Measurements from ENCODE around the gene RHBDL1.
A peak's percentile ranks its signal among the peaks of the same experiment; 100 is the strongest.

RHBDL1 gene

GRCh38 chr16:678858-679813 is 3.7 kb downstream of the RHBDL1 start:
- Mint-ChIP-seq H3K4me1 (ENCODE audit: low read depth) (peaks cover 56% of the 10 kb centered on the region), H3K4me3 (peak overlapping the region; percentile 81), H3K9me3 (no peaks in the 10 kb centered on the region), H3K27ac (peak overlapping the region; percentile 88), H3K36me3 (ENCODE audit: low read depth) (peaks cover 43% of the 10 kb centered on the region), H3K27me3 (peaks cover 37% of the 10 kb centered on the region)
- intact Hi-C loops (cut with micrococcal nuclease), result no loop called here

DNA sequence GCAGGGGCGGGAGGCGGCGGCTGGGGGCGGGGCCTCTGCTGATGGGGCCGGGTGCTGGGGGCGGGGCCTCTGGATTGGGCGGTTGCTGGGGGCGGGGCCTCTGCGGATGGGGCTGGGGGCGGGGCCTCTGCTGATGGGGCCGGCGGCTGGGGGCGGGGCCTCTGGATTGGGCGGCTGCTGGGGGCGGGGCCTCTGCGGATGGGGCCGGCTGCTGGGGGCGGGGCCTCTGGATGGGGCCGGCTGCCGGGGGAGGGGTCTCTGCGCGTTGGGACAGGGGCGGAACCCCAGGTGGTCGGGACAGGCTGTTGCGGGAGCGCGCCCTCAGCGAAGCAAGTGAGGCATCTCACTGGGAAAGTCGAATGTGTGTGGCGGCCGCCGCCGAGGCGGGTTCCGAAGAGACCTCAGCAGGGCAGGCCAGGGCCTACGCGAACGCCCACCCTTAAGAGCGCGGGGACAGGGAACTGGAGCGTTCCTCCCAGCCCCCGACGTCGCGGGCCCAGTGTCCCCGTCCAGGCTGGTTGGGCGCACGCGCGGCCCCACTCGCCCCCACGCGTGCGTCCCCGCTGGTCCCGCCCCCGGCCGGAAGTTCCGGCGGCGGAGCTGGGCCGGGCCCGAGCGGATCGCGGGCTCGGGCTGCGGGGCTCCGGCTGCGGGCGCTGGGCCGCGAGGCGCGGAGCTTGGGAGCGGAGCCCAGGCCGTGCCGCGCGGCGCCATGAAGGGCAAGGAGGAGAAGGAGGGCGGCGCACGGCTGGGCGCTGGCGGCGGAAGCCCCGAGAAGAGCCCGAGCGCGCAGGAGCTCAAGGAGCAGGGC is 4.5 kb downstream of the RHBDL1 start, which contains the start of gene STUB1:
Gene STUB1, plus strand, starts transcription at position 597 of the 811 bp plus-strand sequence. Its CDS starts 116 bp downstream, at position 713.
- Mint-ChIP-seq H3K27me3 (peaks cover 31% of the 10 kb centered on the region), H3K36me3 (ENCODE audit: low read depth) (peaks cover 43% of the 10 kb centered on the region), H3K4me1 (ENCODE audit: low read depth) (peaks cover 57% of the 10 kb centered on the region), H3K27ac (peak within 1 kb of the TSS; percentile 88), H3K9me3 (no peaks in the 10 kb centered on the region), H3K4me3 (peak within 1 kb of the TSS; percentile 84)
- intact Hi-C loops (cut with micrococcal nuclease), result no loop called here

- intact Hi-C loops (cut with micrococcal nuclease), result no loop called here
- Mint-ChIP-seq H3K4me1 (ENCODE audit: low read depth) (peaks cover 59% of the 10 kb centered on the region), H3K36me3 (ENCODE audit: low read depth) (peaks cover 48% of the 10 kb centered on the region), H3K9me3 (no peaks in the 10 kb centered on the region), H3K27ac (peak overlapping the region; percentile 88), H3K27me3 (peaks cover 26% of the 10 kb centered on the region), H3K4me3 (peak overlapping the region; percentile 84)
Measured at GRCh38 chr16:680625-680945, 5.1 kb downstream of the RHBDL1 start.

DNA sequence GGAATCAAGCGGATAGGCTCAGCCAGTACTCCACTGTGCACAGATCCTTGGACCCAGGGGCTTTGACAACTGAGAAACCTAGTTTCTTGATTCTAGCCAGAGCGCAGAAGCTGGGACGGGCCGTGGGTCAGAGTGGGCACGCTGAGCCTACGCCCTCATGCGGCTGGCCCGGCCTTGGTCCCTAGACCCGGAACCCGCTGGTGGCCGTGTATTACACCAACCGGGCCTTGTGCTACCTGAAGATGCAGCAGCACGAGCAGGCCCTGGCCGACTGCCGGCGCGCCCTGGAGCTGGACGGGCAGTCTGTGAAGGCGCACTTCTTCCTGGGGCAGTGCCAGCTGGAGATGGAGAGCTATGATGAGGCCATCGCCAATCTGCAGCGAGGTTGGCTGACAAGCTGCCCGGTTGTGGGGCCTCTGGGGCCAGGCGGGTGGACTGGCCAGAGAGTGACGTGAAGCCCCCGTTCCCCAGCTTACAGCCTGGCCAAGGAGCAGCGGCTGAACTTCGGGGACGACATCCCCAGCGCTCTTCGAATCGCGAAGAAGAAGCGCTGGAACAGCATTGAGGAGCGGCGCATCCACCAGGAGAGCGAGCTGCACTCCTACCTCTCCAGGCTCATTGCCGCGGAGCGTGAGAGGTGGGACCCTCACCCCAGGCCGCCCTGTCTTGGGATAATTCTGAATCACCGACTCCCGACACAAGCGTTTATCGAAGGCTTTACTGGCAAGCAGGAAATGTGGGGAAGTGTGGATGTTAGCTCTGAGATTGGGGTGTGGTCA is 5.7 kb downstream of the RHBDL1 start:
- H3K4me1 Mint-ChIP-seq (ENCODE audit: low read depth), result peaks cover 64% of the 10 kb centered on the region
- intact Hi-C loops (cut with micrococcal nuclease), result no loop called here
- H3K9me3 Mint-ChIP-seq, result no peaks in the 10 kb centered on the region
- H3K4me3 Mint-ChIP-seq, result peak overlapping the region; percentile 84
- H3K36me3 Mint-ChIP-seq (ENCODE audit: low read depth), result peaks cover 54% of the 10 kb centered on the region
- peaks cover 21% of the 10 kb centered on the region for H3K27me3 Mint-ChIP-seq
- H3K27ac Mint-ChIP-seq, result peak overlapping the region; percentile 88

GRCh38 chr16:681746-682427 is 6.4 kb downstream of the RHBDL1 start:
- Mint-ChIP-seq H3K36me3 (ENCODE audit: low read depth) (peaks cover 61% of the 10 kb centered on the region), H3K4me1 (ENCODE audit: low read depth) (peaks cover 70% of the 10 kb centered on the region), H3K27me3 (peaks cover 13% of the 10 kb centered on the region), H3K4me3 (peak overlapping the region; percentile 84), H3K9me3 (no peaks in the 10 kb centered on the region), H3K27ac (peak overlapping the region; percentile 88)
- intact Hi-C loops (cut with micrococcal nuclease), result no loop called here

- Mint-ChIP-seq H3K27ac (peak overlapping the region; percentile 87), H3K4me1 (ENCODE audit: low read depth) (peaks cover 70% of the 10 kb centered on the region), H3K27me3 (peaks cover 6% of the 10 kb centered on the region), H3K4me3 (peak overlapping the region; percentile 79), H3K36me3 (ENCODE audit: low read depth) (peaks cover 70% of the 10 kb centered on the region), H3K9me3 (no peaks in the 10 kb centered on the region)
- intact Hi-C loops (cut with micrococcal nuclease), result no loop called here
Measured at GRCh38 chr16:682493-683395, 7.3 kb downstream of the RHBDL1 start.

DNA sequence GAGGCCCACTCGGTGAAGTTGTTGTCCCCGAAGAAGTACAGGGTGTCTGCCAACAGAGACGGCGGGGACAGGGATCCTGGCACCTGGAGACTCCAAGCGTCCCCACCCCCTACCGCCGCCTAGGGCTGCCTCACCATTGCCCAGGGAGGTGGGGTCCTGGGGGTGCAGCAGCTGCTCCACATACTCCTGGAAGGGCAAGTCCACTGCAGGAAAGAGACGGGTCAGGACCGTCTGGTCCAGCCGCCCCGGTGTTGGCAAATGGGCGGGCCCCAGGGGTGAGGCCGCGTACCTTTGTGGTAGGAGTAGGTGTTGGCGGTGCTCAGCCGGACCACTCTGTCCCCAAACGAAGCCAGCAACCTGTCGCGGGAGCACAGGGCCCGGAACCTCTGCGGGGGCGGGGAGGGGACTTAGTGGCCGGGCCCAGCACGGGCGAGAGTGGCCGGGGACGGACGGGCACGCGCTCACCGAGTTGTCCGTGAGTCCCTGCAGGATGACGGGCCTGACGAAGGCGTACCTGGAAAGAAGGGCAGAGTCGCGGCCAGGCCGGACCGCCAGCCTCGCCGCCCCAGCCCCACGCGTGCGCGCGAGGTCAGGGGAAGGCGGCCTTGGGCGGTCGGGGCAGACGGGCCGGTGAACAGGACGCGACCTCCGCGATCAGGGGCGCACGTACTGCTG is 8.1 kb downstream of the RHBDL1 start:
- peaks cover 71% of the 10 kb centered on the region for H3K4me1 Mint-ChIP-seq (ENCODE audit: low read depth)
- H3K27me3 Mint-ChIP-seq, result no peaks in the 10 kb centered on the region
- H3K27ac Mint-ChIP-seq, result peak overlapping the region; percentile 87
- no peaks in the 10 kb centered on the region for H3K9me3 Mint-ChIP-seq
- peaks cover 71% of the 10 kb centered on the region for H3K36me3 Mint-ChIP-seq (ENCODE audit: low read depth)
- intact Hi-C loops (cut with micrococcal nuclease), result no loop called here
- H3K4me3 Mint-ChIP-seq, result peak overlapping the region; percentile 79

- Mint-ChIP-seq H3K9me3 (no peaks in the 10 kb centered on the region), H3K36me3 (ENCODE audit: low read depth) (peaks cover 71% of the 10 kb centered on the region), H3K4me3 (peak within 1 kb of the TSS; percentile 84), H3K27me3 (no peaks in the 10 kb centered on the region), H3K27ac (peak within 1 kb of the TSS; percentile 87), H3K4me1 (ENCODE audit: low read depth) (peaks cover 72% of the 10 kb centered on the region)
- intact Hi-C loops (cut with micrococcal nuclease), result no loop called here
Measured at GRCh38 chr16:684071-684794, 8.8 kb downstream of the RHBDL1 start, which contains the start of gene JMJD8. TSS of gene JMJD8 (minus strand) at chr16:684334. CDS start at chr16:684319, 15 bp downstream.

DNA sequence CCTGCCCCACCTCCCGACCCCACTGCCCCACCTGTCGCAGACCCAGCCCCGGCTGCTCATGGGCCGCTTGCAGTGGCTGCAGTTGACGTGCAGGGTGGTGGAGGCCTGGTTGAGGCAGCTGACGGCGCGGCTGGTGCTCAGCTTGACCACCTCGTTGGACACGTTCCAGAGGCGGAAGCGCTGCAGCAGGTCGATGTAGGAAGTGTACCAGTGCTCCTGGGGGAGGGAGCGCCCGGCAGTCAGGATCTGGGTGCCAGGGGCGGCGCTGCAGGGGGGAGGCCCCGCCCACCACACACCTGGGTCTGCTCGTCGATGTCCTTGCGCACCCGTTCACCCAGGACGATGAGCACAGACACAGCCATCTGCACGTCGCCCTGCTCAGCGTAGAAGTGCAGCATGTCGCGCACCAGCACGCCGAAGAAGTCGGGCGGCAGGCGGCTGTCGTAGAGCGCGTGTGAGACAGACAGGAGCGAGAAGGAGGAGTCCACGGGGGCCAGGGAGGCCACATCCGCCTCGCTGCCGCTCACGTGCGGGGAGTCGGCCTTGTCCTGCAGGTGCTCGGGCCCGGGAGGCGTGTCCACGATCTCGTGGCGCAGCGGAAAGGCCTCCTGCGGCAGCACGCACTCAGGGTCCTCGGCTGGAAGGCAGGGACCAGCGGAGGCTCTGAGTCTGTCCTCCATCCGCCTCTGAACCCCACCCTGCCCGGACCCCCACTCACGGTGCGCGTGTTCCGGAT is 9.7 kb downstream of the RHBDL1 start:
- H3K4me1 Mint-ChIP-seq (ENCODE audit: low read depth), result peaks cover 75% of the 10 kb centered on the region
- no peak overlapping the region for H3K4me3 Mint-ChIP-seq
- peaks cover 77% of the 10 kb centered on the region for H3K36me3 Mint-ChIP-seq (ENCODE audit: low read depth)
- intact Hi-C loops (cut with micrococcal nuclease), result no loop called here
- no peaks in the 10 kb centered on the region for H3K9me3 Mint-ChIP-seq
- H3K27ac Mint-ChIP-seq, result peak overlapping the region; percentile 87
- no peaks in the 10 kb centered on the region for H3K27me3 Mint-ChIP-seq

GRCh38 chr16:685967-686366 is 10.5 kb downstream of the RHBDL1 start:
- Mint-ChIP-seq H3K27me3 (peaks cover 4% of the 10 kb centered on the region), H3K36me3 (ENCODE audit: low read depth) (peaks cover 76% of the 10 kb centered on the region), H3K4me3 (peak overlapping the region; percentile 17), H3K4me1 (ENCODE audit: low read depth) (peaks cover 76% of the 10 kb centered on the region), H3K27ac (peak overlapping the region; percentile 87), H3K9me3 (no peaks in the 10 kb centered on the region)
- intact Hi-C loops (cut with micrococcal nuclease), result no loop called here
